Glutamatergic neuron (in vitro differentiated cells): ENCODE measurements around the gene MAEA. TPM values are rescaled to one million over a fixed set of nuclear protein-coding genes. Genes with fewer than 3 reads are reported as not detected.
"Not testable (repeated sequence)": the region's sequence is repeated elsewhere in the genome, so short reads cannot be mapped to it uniquely, and the experiment has no call there.

Source experiments
- DNase-seq: peaks from one replicate; pipeline ENCODE4 v3.0.0; 2022
- H3K27ac Mint-ChIP-seq: one replicate; pipeline ENCODE4 v1.8.0; 2020; ENCODE audit warnings: mild to moderate bottlenecking, mixed read lengths, inconsistent platforms; ENCODE audit not compliant: unreplicated experiment
- H3K27me3 Mint-ChIP-seq: one replicate; pipeline ENCODE4 v1.8.0; 2020; ENCODE audit warnings: mild to moderate bottlenecking, moderate library complexity, mixed read lengths, inconsistent platforms; ENCODE audit not compliant: unreplicated experiment
- H3K36me3 Mint-ChIP-seq: one replicate; pipeline ENCODE4 v1.8.0; 2020; ENCODE audit warnings: mild to moderate bottlenecking, mixed read lengths, inconsistent platforms; ENCODE audit not compliant: unreplicated experiment
- H3K4me1 Mint-ChIP-seq: one replicate; pipeline ENCODE4 v1.8.0; 2020; ENCODE audit warnings: mild to moderate bottlenecking, low read depth, mixed read lengths, inconsistent platforms; ENCODE audit not compliant: unreplicated experiment
- H3K4me3 Mint-ChIP-seq: one replicate; pipeline ENCODE4 v1.8.0; 2020; ENCODE audit warnings: mild to moderate bottlenecking, mixed read lengths, inconsistent platforms; ENCODE audit not compliant: unreplicated experiment
- H3K9me3 Mint-ChIP-seq: one replicate; pipeline ENCODE4 v1.8.0; 2020; ENCODE audit warnings: mild to moderate bottlenecking, moderate library complexity, mixed read lengths, inconsistent platforms; ENCODE audit not compliant: unreplicated experiment
- total RNA-seq: library from RNA; stranded (reverse); fragmentation: NEBNext Ultra II Directional; extraction: Animal tissue kit (Norgen Biotek cat#: 25700); gene quantifications from one replicate; pipeline ENCODE4 v1.2.1, GENCODE V29; 2021; ENCODE audit not compliant: unreplicated experiment
- TF ChIP-seq, protein P1 (sequence below): fragments of 200-600 bp; sonication (generic); IDR thresholded peaks from one replicate; pipeline ENCODE4 v1.5.0; 2021; ENCODE audit not compliant: partially characterized antibody, unreplicated experiment

The MAEA gene
- total RNA-seq, 1 donor from 2014 or later = 77.2 TPM

DNA sequence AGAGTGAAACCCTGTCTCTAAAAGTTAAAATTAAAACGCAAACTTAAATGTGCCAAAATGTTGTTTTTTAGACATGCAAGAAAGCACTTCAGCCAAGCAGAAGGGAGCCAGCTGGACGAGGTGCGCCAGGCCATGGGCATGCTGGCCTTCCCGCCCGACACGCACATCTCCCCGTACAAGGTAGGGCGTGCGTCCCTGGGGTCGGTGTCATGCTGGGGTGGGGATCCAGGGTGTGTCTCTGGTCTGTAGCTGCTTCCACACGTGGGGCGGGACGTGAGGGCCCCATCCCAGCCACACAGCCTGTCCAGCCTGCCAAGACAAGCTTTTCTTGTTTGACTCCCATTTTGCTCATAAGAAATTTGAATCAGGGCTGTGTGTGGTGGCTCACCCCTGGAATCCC is 43.0 kb downstream of the MAEA start:
- Mint-ChIP-seq H3K4me3 (no peak overlapping the region), H3K27ac (no peak overlapping the region), H3K9me3 (peaks cover 17% of the 10 kb centered on the region), H3K36me3 (peaks cover 6% of the 10 kb centered on the region), H3K27me3 (peaks cover 8% of the 10 kb centered on the region), H3K4me1 (no peaks in the 10 kb centered on the region)
- TF ChIP-seq, protein P1, sequence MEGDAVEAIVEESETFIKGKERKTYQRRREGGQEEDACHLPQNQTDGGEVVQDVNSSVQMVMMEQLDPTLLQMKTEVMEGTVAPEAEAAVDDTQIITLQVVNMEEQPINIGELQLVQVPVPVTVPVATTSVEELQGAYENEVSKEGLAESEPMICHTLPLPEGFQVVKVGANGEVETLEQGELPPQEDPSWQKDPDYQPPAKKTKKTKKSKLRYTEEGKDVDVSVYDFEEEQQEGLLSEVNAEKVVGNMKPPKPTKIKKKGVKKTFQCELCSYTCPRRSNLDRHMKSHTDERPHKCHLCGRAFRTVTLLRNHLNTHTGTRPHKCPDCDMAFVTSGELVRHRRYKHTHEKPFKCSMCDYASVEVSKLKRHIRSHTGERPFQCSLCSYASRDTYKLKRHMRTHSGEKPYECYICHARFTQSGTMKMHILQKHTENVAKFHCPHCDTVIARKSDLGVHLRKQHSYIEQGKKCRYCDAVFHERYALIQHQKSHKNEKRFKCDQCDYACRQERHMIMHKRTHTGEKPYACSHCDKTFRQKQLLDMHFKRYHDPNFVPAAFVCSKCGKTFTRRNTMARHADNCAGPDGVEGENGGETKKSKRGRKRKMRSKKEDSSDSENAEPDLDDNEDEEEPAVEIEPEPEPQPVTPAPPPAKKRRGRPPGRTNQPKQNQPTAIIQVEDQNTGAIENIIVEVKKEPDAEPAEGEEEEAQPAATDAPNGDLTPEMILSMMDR = no peak
- no peak for DNase-seq

DNA sequence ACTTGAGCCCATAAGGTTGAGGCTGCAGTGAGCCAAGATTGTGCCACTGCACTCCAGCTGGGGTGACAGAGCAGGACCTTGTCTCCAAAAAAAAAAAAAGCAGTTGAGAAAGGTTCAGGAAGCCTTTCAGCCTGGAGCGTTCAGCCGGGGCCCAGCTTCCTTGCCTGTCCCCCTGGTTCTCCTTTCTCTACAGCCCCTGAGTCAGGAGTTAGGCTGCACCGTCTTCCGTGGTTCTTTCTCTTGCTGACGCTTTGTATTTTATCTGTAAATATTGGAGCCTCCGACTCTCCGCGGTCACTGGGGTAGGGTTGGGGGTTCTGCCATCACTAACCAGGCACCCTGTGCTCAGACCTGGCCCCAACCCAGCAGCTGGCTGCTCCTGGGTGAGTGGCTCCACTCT is 43.6 kb downstream of the MAEA start:
- H3K36me3 Mint-ChIP-seq = peaks cover 6% of the 10 kb centered on the region

DNA sequence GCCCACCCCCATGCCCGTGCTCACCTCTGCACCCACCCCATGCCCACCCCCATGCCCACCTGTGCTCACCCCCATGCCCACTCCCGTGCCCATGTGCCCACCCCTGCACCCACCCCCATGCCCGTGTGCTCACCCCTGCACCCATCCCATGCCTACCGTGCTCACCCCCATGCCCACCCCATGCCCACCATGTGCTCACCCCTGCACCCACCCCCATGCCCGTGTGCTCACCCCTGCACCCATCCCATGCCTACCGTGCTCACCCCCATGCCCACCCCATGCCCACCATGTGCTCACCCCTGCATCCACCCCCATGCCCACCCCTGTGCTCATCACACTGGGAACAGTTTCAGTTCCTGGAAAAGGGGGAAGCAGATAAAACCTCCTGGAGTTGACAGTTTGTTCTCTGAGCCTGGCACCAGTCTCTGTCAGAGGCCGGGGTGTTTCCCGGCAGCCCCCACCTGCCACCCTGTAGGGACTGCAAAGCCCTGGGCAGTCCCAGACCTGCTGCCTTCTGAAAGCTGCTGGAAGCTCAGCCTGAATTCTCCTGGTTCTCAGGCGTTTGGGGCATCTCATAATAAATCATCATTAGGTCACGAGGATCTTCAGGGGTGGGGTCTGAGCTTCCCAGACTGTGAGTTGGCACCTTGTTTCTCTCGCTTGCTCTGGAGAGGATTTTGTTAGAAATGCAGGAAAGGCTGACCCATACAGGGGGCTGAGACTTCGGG is 44.3 kb downstream of the MAEA start:
- H3K36me3 Mint-ChIP-seq = not testable (repeated sequence)

More for the DNA sequence above, 43.6 kb downstream of the MAEA start:
- H3K9me3 Mint-ChIP-seq = peaks cover 17% of the 10 kb centered on the region
- no peak overlapping the region for H3K4me3 Mint-ChIP-seq
- peaks cover 8% of the 10 kb centered on the region for H3K27me3 Mint-ChIP-seq
- no peaks in the 10 kb centered on the region for H3K4me1 Mint-ChIP-seq
- TF ChIP-seq, protein P1 = no peak
- DNase-seq = no peak
- H3K27ac Mint-ChIP-seq = no peak overlapping the region

DNA sequence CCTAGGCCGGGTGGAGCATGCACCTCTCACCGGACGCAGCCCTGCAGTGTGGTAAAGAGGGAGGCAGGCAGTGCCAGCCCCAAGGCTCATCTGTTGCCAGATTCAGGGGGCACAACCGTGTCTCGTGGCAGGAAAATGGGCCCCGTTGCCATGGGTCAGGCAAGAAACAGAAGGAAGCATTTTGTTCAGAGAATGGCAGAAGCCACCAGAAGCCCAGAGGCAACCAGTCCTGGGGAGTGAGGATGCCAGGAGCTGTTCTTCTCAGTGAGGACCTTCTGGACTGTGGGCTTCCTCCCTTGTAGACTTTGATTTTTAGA is 44.8 kb downstream of the MAEA start:
- TF ChIP-seq, protein P1 = no peak
- Mint-ChIP-seq H3K36me3 (peaks cover 10% of the 10 kb centered on the region), H3K4me3 (no peak overlapping the region), H3K4me1 (no peaks in the 10 kb centered on the region), H3K27me3 (peaks cover 8% of the 10 kb centered on the region), H3K9me3 (peaks cover 19% of the 10 kb centered on the region), H3K27ac (no peak overlapping the region)
- DNase-seq = no peak

More for the DNA sequence above, 44.3 kb downstream of the MAEA start:
- DNase-seq, H3K27ac Mint-ChIP-seq, H3K4me1 Mint-ChIP-seq, H3K4me3 Mint-ChIP-seq, H3K27me3 Mint-ChIP-seq: not testable (repeated sequence)
- peaks cover 17% of the 10 kb centered on the region for H3K9me3 Mint-ChIP-seq

DNA sequence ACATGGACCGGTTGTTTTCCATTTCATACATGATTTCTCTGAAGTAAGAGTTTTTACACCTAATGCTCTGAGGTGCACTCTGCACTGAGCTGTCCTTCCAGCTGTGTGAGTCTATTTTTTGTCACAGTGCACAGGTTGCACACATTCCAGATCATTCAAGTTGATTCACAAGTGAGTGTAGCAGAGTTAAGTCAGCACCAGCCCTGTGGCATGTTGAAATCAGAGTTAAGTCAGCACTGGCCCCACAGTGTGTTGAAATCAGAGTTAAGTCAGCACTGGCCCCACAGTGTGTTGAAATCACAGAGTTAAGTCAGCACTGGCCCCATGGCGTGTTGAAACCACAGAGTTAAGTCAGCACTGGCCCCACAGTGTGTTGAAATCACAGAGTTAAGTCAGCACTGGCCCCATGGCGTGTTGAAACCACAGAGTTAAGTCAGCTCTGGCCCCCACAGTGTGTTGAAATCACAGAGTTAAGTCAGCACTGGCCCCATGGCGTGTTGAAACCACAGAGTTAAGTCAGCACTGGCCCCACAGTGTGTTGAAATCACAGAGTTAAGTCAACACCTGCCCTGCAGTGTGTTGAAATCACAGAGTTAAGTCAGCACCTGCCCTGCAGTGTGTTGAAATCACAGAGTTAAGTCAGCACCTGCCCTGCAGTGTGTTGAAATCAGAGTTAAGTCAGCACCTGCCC is 45.6 kb downstream of the MAEA start:
- H3K27me3 Mint-ChIP-seq, H3K4me1 Mint-ChIP-seq, DNase-seq, H3K27ac Mint-ChIP-seq, H3K4me3 Mint-ChIP-seq: not testable (repeated sequence)
- peaks cover 10% of the 10 kb centered on the region for H3K36me3 Mint-ChIP-seq
- peaks cover 16% of the 10 kb centered on the region for H3K9me3 Mint-ChIP-seq

DNA sequence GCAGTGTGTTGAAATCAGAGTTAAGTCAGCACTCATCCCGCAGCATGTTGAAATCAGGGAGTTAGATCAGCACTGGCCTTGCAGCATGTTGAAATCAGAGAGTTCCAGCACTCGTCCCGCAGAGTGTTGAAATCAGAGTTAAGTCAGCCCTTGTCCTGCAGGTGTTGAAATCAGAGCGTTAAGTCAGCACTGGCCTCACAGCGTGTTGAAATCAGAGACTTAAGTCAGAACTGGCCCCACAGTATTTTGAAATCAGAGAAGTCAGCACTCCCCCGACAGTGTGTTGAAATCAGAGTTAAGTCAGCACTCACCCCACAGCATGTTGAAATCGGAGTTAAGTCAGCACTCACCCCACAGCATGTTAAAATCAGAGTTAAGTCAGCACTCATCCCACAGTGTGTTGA is 46.4 kb downstream of the MAEA start:
- Mint-ChIP-seq H3K27me3 (peaks cover 5% of the 10 kb centered on the region), H3K27ac (no peak overlapping the region), H3K36me3 (peaks cover 10% of the 10 kb centered on the region), H3K4me3 (no peak overlapping the region), H3K4me1 (no peaks in the 10 kb centered on the region), H3K9me3 (peaks cover 11% of the 10 kb centered on the region)
- DNase-seq = no peak
- TF ChIP-seq, protein P1 = no peak
